Activated T-helper 17 cell treated with anti-CD3 and anti-CD28 coated beads, Interleukin-2, amount 50 U/mL, for 72 hours (primary cell): ENCODE data around the gene TMEM115. TPM values are rescaled to one million over a fixed set of nuclear protein-coding genes. Genes with fewer than 3 reads are reported as not detected.
"Not testable (repeated sequence)": the region's sequence is repeated elsewhere in the genome, so short reads cannot be mapped to it uniquely, and the experiment has no call there.

ENCODE experiments used
- ATAC-seq: fragments of 150-1000 bp; cut with Tn5 transposase; replicated peaks from 2 replicates; pipeline ENCODE4 v1.10.0; 2021; ENCODE audit warnings: mild to moderate bottlenecking, moderate library complexity
- H3K27ac Mint-ChIP-seq: one replicate; pipeline ENCODE4 v1.8.0; 2022; ENCODE audit warnings: mixed read lengths
- H3K27me3 Mint-ChIP-seq: one replicate; pipeline ENCODE4 v1.8.0; 2022; ENCODE audit warnings: mixed read lengths
- H3K36me3 Mint-ChIP-seq: one replicate; pipeline ENCODE4 v1.8.0; 2022; ENCODE audit warnings: low read depth, mild to moderate bottlenecking, mixed read lengths
- H3K4me1 Mint-ChIP-seq: one replicate; pipeline ENCODE4 v1.8.0; 2022; ENCODE audit warnings: mixed read lengths
- H3K4me3 Mint-ChIP-seq: one replicate; pipeline ENCODE4 v1.8.0; 2022; ENCODE audit warnings: mild to moderate bottlenecking, mixed read lengths
- H3K9me3 Mint-ChIP-seq: one replicate; pipeline ENCODE4 v1.8.0; 2022; ENCODE audit warnings: mixed read lengths
- total RNA-seq, 2 donors: library from RNA; stranded (reverse); gene quantifications; one replicate each; pipeline ENCODE4 v1.2.3, GENCODE V29; 2022

TMEM115 gene
- total RNA-seq, 2 donors from 2014 or later = 14.3 to 21.9 TPM

GRCh38 chr3:50314816-50315215 lies 44.5 kb downstream of the TMEM115 start:
- Mint-ChIP-seq H3K4me1 (peaks cover 16% of the 10 kb centered on the region), H3K27me3 (no peaks in the 10 kb centered on the region), H3K27ac (peak overlapping the region; percentile 47), H3K9me3 (no peaks in the 10 kb centered on the region), H3K4me3 (no peak overlapping the region), H3K36me3 (no peaks in the 10 kb centered on the region)
- ATAC-seq = no peak

GRCh38 chr3:50314342-50314741 lies 45.0 kb downstream of the TMEM115 start:
- Mint-ChIP-seq H3K4me3 (no peak overlapping the region), H3K36me3 (no peaks in the 10 kb centered on the region), H3K27me3 (no peaks in the 10 kb centered on the region), H3K4me1 (peaks cover 13% of the 10 kb centered on the region), H3K9me3 (no peaks in the 10 kb centered on the region), H3K27ac (peak overlapping the region; percentile 41)
- no peak for ATAC-seq

- H3K36me3 Mint-ChIP-seq, H3K4me1 Mint-ChIP-seq, H3K4me3 Mint-ChIP-seq, H3K27me3 Mint-ChIP-seq, H3K27ac Mint-ChIP-seq, ATAC-seq, H3K9me3 Mint-ChIP-seq: not testable (repeated sequence)
Measured at GRCh38 chr3:50312041-50312440, 47.3 kb downstream of the TMEM115 start.

Other genes with a start within 250 kb of the TMEM115 start
- 1 to 10 TPM in 1 of 2 donors, not detected in 1; 1.5 TPM for gene SEMA3F, start 204.2 kb downstream of the TMEM115 start, total RNA-seq
- gene GNAT1, start 167.9 kb downstream of the TMEM115 start, total RNA-seq = not detected
- under 1 TPM in 1 of 2 donors, not detected in 1; 0.71 TPM for gene SLC38A3, start 154.2 kb downstream of the TMEM115 start, total RNA-seq
- 100 to 1,000 TPM; 283 to 392 TPM for gene GNAI2, start 123.3 kb downstream of the TMEM115 start, total RNA-seq
- gene SEMA3B, start 90.4 kb downstream of the TMEM115 start, total RNA-seq = 1 to 10 TPM; 1.2 to 2.3 TPM
- under 1 TPM in 1 of 2 donors, not detected in 1; 0.34 TPM for gene LSMEM2, start 80.4 kb downstream of the TMEM115 start, total RNA-seq
- 100 to 1,000 TPM in 1 of 2 donors, 10 to 100 TPM in 1; 59.2 to 139 TPM for gene IFRD2, start 67.1 kb downstream of the TMEM115 start, total RNA-seq
- gene HYAL3, start 60.1 kb downstream of the TMEM115 start, total RNA-seq = 10 to 100 TPM; 12.2 to 13.0 TPM
- gene NAA80, start 60.1 kb downstream of the TMEM115 start, total RNA-seq = 10 to 100 TPM; 24.4 to 37.8 TPM
- gene HYAL1, start 55.9 kb downstream of the TMEM115 start, total RNA-seq = under 1 TPM in 1 of 2 donors, not detected in 1; 0.29 TPM
- 1 to 10 TPM; 5.1 to 8.5 TPM for gene HYAL2, start 36.8 kb downstream of the TMEM115 start, total RNA-seq
- gene TUSC2, start 31.3 kb downstream of the TMEM115 start, total RNA-seq = 10 to 100 TPM; 13.9 to 19.3 TPM
- 100 to 1,000 TPM in 1 of 2 donors, 10 to 100 TPM in 1; 85.8 to 139 TPM for gene RASSF1, start 18.7 kb downstream of the TMEM115 start, total RNA-seq
- 10 to 100 TPM in 1 of 2 donors, 1 to 10 TPM in 1; 3.9 to 10.9 TPM for gene ZMYND10, start 13.8 kb downstream of the TMEM115 start, total RNA-seq
- gene NPRL2, start 8.7 kb downstream of the TMEM115 start, total RNA-seq = 10 to 100 TPM; 50.2 to 96.5 TPM
- 10 to 100 TPM; 35.6 to 40.8 TPM for gene CYB561D2, start 8.7 kb downstream of the TMEM115 start, total RNA-seq
- gene CACNA2D2, start 144.1 kb upstream of the TMEM115 start, total RNA-seq = 1 to 10 TPM in 1 of 2 donors, under 1 TPM in 1; 0.50 to 5.0 TPM
- gene C3orf18, start 208.2 kb upstream of the TMEM115 start, total RNA-seq = 10 to 100 TPM; 17.3 to 50.8 TPM
- gene HEMK1, start 210.0 kb upstream of the TMEM115 start, total RNA-seq = 10 to 100 TPM; 47.5 to 99.2 TPM